ENCODE results near the gene TNFAIP8L1. TPM values are rescaled to one million over a fixed set of nuclear protein-coding genes. Genes with fewer than 3 reads are reported as not detected.
A peak's percentile ranks its signal among the peaks of the same experiment; 100 is the strongest.
"Not testable (repeated sequence)": the region's sequence is repeated elsewhere in the genome, so short reads cannot be mapped to it uniquely, and the experiment has no call there.

The TNFAIP8L1 gene
- total and polyA plus RNA-seq, 9 donors: 6.8 to 15.5 (median 12.9) TPM

DNA sequence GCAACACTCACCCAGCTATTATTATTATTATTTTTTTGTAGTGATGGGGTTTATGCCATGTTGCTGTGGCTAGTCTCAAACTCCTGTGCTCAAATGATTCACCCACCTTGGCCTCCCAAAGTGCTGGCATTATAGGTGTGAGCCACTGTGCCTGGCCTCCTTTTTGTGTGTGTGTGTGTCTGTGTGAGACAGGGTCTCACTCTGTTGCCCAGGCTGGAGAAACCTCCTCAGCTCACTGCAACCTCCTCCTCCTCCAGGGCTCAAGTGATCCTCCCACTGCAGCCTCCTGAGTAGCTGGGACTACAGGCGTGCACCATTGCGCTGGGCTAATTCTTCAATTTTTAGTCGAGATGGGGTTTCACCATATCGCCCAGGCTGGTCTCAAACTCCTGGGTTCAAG is 34.4 kb downstream of the TNFAIP8L1 start:
- Histone ChIP-seq H3K4me1 (ENCODE audit: control insufficient read depth, insufficient read depth, low read length) (peaks cover 22% of the 10 kb centered on the region), H3K27ac (ENCODE audit: low read length) (no peak overlapping the region), H3K4me3 (ENCODE audit: low read length) (no peak overlapping the region), H3K27me3 (ENCODE audit: control insufficient read depth, insufficient read depth, low read length) (no peaks in the 10 kb centered on the region), H3K9me3 (replicated peaks; ENCODE audit: control insufficient read depth, low read depth, low read length) (no peaks in the 10 kb centered on the region), H3K36me3 (ENCODE audit: control insufficient read depth, insufficient read depth, low read length) (peaks cover 26% of the 10 kb centered on the region)
- 92% methylated on average over 4 of the region's 4 CpGs for WGBS (ENCODE audit: insufficient coverage)
- no peak for DNase-seq

- no peak for DNase-seq
- peaks cover 31% of the 10 kb centered on the region for H3K36me3 ChIP-seq (ENCODE audit: control insufficient read depth, insufficient read depth, low read length)
- WGBS (ENCODE audit: insufficient coverage): 89% methylated on average over 12 of the region's 16 CpGs
- no peak overlapping the region for H3K4me3 ChIP-seq (ENCODE audit: low read length)
- no peaks in the 10 kb centered on the region for H3K9me3 ChIP-seq (replicated peaks; ENCODE audit: control insufficient read depth, low read depth, low read length)
- H3K27me3 ChIP-seq (ENCODE audit: control insufficient read depth, insufficient read depth, low read length): no peaks in the 10 kb centered on the region
- peaks cover 12% of the 10 kb centered on the region for H3K4me1 ChIP-seq (ENCODE audit: control insufficient read depth, insufficient read depth, low read length)
- no peak overlapping the region for H3K27ac ChIP-seq (ENCODE audit: low read length)
These were observed 36.0 kb downstream of the TNFAIP8L1 start for GRCh38 chr19:4675346-4675745.

DNA sequence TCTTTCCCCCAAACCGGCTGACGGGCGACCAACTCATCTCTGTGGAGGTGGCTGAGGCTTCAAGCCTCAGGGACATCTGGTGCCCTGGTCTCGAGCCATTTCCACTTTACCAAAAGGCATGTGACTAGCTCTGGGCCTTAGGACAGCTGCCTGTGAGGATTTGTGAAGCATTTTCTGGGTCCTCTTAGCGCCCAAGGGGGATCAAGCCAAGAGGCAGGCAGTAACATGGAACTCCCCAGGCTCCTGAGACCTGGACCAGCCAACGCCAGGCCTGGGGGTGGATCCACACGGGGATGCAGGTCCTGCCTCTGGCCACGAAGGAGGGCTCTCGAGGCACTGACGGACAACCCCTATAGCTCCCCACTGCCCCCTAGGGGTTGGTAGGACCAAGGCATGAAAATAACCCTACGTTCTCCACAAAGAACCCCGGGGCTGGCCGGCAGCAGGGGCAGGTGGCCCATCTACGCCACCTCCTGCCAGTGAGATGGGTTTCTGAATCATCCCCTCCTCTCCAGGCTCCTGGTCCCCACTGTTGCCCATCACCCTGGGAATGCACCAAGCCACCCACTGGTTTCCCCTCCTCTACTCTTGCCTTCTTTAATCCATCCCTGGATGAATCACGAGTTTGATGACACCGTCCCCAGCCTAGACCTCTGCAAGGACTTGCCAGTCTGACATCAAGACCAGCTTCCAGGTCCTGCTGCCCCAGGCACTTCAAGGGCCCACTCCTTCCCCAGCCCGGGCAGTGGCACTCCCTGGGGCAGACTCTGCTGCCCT is 37.8 kb downstream of the TNFAIP8L1 start:
- Histone ChIP-seq H3K27ac (ENCODE audit: low read length) (no peak overlapping the region), H3K4me3 (ENCODE audit: low read length) (no peak overlapping the region), H3K4me1 (ENCODE audit: control insufficient read depth, insufficient read depth, low read length) (peaks cover 6% of the 10 kb centered on the region), H3K27me3 (ENCODE audit: control insufficient read depth, insufficient read depth, low read length) (no peaks in the 10 kb centered on the region), H3K9me3 (replicated peaks; ENCODE audit: control insufficient read depth, low read depth, low read length) (no peaks in the 10 kb centered on the region), H3K36me3 (ENCODE audit: control insufficient read depth, insufficient read depth, low read length) (peaks cover 34% of the 10 kb centered on the region)
- 63% methylated on average over 17 of the region's 17 CpGs for WGBS (ENCODE audit: insufficient coverage)
- DNase-seq: peak; percentile 39

DNA sequence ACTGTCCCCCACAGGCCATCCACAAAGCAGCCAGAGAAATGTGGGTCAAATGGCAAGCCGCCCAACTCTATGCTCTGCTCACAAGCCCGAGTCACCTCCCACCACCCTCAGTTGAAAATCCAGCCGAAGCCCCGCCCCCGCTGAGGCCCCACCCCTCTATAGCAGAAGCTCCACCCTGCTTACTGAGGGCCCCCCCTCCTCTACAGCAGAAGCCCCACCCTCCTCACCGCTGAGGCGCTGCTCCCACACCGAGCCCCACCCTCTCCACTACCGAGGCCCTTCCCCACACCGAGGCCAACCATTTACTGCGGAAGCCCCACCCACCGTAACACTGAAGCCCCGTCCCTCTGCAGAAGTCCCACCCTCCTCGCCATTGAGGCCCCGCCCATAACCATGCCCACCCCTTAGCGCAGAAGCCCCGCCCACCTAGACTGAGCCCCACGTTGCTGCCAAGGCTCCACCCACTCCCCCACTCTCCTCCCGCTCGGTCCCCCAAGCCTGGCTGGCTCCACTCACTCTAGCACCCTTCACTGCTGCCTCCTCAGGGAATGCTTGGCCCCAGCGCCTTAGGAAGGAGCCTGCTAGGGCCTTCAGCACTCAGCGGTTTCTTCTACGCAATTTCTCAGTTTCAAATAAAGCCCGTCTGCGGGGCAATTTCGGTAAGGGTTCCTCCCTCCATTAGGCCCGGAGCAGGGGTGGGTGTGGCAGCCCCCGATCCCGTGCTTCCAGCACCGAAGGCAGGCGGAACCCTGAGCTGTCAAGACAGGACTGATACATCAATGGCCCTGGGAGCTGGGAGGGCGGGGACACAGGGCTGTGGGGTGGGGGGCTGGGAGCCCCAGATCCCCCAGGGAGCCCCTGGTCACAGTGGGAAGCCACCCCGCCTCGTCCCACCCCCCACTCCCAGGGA is 39.8 kb downstream of the TNFAIP8L1 start:
- no peak overlapping the region for H3K4me3 ChIP-seq (ENCODE audit: low read length)
- 47% methylated on average over 27 of the region's 34 CpGs for WGBS (ENCODE audit: insufficient coverage)
- H3K9me3 ChIP-seq (replicated peaks; ENCODE audit: control insufficient read depth, low read depth, low read length): no peaks in the 10 kb centered on the region
- no peak overlapping the region for H3K27ac ChIP-seq (ENCODE audit: low read length)
- H3K27me3 ChIP-seq (ENCODE audit: control insufficient read depth, insufficient read depth, low read length): no peaks in the 10 kb centered on the region
- DNase-seq: peak; percentile 33
- peaks cover 6% of the 10 kb centered on the region for H3K4me1 ChIP-seq (ENCODE audit: control insufficient read depth, insufficient read depth, low read length)
- H3K36me3 ChIP-seq (ENCODE audit: control insufficient read depth, insufficient read depth, low read length): peaks cover 49% of the 10 kb centered on the region

GRCh38 chr19:4680021-4680420 is 40.7 kb downstream of the TNFAIP8L1 start:
- H3K4me1 ChIP-seq (ENCODE audit: control insufficient read depth, insufficient read depth, low read length); DNase-seq; H3K27me3 ChIP-seq (ENCODE audit: control insufficient read depth, insufficient read depth, low read length); H3K9me3 ChIP-seq (replicated peaks; ENCODE audit: control insufficient read depth, low read depth, low read length); H3K4me3 ChIP-seq (ENCODE audit: low read length); H3K27ac ChIP-seq (ENCODE audit: low read length): not testable (repeated sequence)
- H3K36me3 ChIP-seq (ENCODE audit: control insufficient read depth, insufficient read depth, low read length): peaks cover 51% of the 10 kb centered on the region
- WGBS (ENCODE audit: insufficient coverage): 100% methylated on average over 1 of the region's 7 CpGs

- Histone ChIP-seq H3K27ac (ENCODE audit: low read length) (no peak overlapping the region), H3K9me3 (replicated peaks; ENCODE audit: control insufficient read depth, low read depth, low read length) (no peaks in the 10 kb centered on the region), H3K4me1 (ENCODE audit: control insufficient read depth, insufficient read depth, low read length) (peaks cover 4% of the 10 kb centered on the region), H3K27me3 (ENCODE audit: control insufficient read depth, insufficient read depth, low read length) (no peaks in the 10 kb centered on the region), H3K36me3 (ENCODE audit: control insufficient read depth, insufficient read depth, low read length) (peaks cover 60% of the 10 kb centered on the region), H3K4me3 (ENCODE audit: low read length) (no peak overlapping the region)
- DNase-seq: no peak
- WGBS (ENCODE audit: insufficient coverage): 96% methylated on average over 40 of the region's 45 CpGs
These were observed 43.3 kb downstream of the TNFAIP8L1 start for GRCh38 chr19:4682417-4683200.

DNA sequence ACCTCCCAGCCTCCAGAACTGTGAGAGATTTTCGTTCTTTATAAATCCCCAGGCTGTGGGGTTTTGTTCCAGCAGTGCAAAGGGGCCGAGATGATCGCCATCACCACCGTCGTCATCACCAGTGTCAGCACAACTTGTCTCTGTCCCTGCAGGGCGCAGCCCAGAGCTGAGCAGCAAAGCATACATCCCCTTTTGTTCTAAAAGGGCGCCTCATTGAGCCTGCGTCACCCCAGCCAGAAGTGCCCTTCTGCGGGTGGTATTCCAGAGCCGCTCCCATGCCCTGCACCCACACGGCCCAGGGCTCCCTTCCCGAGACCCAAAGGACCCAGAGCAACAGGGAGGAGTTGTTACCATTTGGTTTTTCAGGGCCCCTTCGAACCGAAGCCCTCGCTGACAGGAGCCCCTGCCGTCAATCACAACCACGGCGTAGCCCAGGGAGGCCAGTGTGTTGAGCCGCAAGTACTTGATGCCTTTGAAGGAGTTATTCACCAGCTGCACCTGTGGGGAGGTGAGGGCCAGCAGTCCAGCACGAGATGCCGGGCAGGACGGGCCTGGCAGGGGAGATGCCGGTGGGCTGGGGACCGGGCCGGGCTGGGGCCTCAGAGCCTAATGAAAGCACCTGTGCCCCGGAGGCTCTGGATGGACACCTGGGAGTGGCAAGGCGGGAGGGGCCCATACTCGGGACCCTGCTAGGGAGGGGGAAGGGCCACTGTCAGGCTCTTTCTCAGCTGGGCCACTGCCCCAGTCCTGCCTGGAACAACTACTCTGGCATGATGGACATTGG is 45.2 kb downstream of the TNFAIP8L1 start:
- 88% methylated on average over 28 of the region's 28 CpGs for WGBS (ENCODE audit: insufficient coverage)
- no peak overlapping the region for H3K4me3 ChIP-seq (ENCODE audit: low read length)
- DNase-seq: no peak
- H3K27me3 ChIP-seq (ENCODE audit: control insufficient read depth, insufficient read depth, low read length): no peaks in the 10 kb centered on the region
- H3K27ac ChIP-seq (ENCODE audit: low read length): no peak overlapping the region
- peaks cover 71% of the 10 kb centered on the region for H3K36me3 ChIP-seq (ENCODE audit: control insufficient read depth, insufficient read depth, low read length)
- H3K9me3 ChIP-seq (replicated peaks; ENCODE audit: control insufficient read depth, low read depth, low read length): no peaks in the 10 kb centered on the region
- peaks cover 4% of the 10 kb centered on the region for H3K4me1 ChIP-seq (ENCODE audit: control insufficient read depth, insufficient read depth, low read length)

- Histone ChIP-seq H3K9me3 (replicated peaks; ENCODE audit: control insufficient read depth, low read depth, low read length) (no peaks in the 10 kb centered on the region), H3K4me1 (ENCODE audit: control insufficient read depth, insufficient read depth, low read length) (peaks cover 4% of the 10 kb centered on the region), H3K4me3 (ENCODE audit: low read length) (no peak overlapping the region), H3K36me3 (ENCODE audit: control insufficient read depth, insufficient read depth, low read length) (peaks cover 79% of the 10 kb centered on the region), H3K27me3 (ENCODE audit: control insufficient read depth, insufficient read depth, low read length) (no peaks in the 10 kb centered on the region), H3K27ac (ENCODE audit: low read length) (no peak overlapping the region)
- no peak for DNase-seq
- WGBS (ENCODE audit: insufficient coverage): 94% methylated on average over 10 of the region's 10 CpGs
These were observed 47.4 kb downstream of the TNFAIP8L1 start for GRCh38 chr19:4686700-4687099.

DNA sequence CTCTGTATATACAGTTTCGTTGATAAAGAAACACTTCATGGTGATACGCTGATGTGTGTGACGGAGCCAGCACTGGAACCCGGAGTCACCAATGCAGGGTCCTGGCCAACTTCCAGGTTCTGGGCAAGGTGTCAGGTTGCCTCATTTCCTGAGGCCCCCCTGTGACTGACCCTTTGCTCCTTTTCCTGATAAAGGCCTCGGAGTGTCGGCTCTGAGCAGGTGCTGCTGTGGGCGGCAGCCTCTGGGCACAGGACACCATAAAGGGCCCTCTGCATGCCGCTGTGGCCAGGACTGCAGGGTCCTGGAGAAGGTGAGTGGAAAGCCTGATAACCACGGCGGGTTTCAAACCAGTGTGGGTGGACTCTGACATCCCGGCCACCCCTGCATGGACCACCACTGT is 48.1 kb downstream of the TNFAIP8L1 start:
- no peak for DNase-seq
- peaks cover 7% of the 10 kb centered on the region for H3K4me1 ChIP-seq (ENCODE audit: control insufficient read depth, insufficient read depth, low read length)

More for the DNA sequence above, 48.1 kb downstream of the TNFAIP8L1 start:
- no peak overlapping the region for H3K4me3 ChIP-seq (ENCODE audit: low read length)
- H3K27ac ChIP-seq (ENCODE audit: low read length): peak overlapping the region; percentile 15
- no peaks in the 10 kb centered on the region for H3K9me3 ChIP-seq (replicated peaks; ENCODE audit: control insufficient read depth, low read depth, low read length)
- no peaks in the 10 kb centered on the region for H3K27me3 ChIP-seq (ENCODE audit: control insufficient read depth, insufficient read depth, low read length)
- H3K36me3 ChIP-seq (ENCODE audit: control insufficient read depth, insufficient read depth, low read length): peaks cover 78% of the 10 kb centered on the region
- WGBS (ENCODE audit: insufficient coverage): 74% methylated on average over 9 of the region's 11 CpGs

Data from muscle of leg (tissue), 11 donors.